Neutrophil (primary cell): ENCODE measurements around the gene GPR25.

Source experiments
- H3K27ac ChIP-seq: fragments of 200-600 bp; sonication (generic); 2 replicates; pipeline ENCODE4 v1.5.1; 2016; ENCODE audit warnings: mild to moderate bottlenecking, moderate library complexity
- H3K27me3 ChIP-seq: fragments of 200-600 bp; sonication (generic); 2 replicates; pipeline ENCODE4 v1.6.0; 2016; ENCODE audit warnings: mild to moderate bottlenecking
- H3K36me3 ChIP-seq: fragments of 200-600 bp; sonication (generic); 2 replicates; pipeline ENCODE4 v1.5.1; 2017
- H3K4me1 ChIP-seq, 2 experiments: fragments of 200-600 bp in 1 of 2; sonication (generic) in 1 of 2; 1 replicate in 1 of 2; 2 replicates in 1 of 2; pipeline versions ENCODE4 v1.5.1 to v1.6.1; 2013 to 2016; ENCODE audit warnings: low read depth in 1 of 2, low read length in 1 of 2, mild to moderate bottlenecking in 1 of 2, moderate library complexity in 1 of 2; ENCODE audit not compliant: control insufficient read depth in 1 of 2, insufficient read depth in 1 of 2
- H3K4me3 ChIP-seq, 2 experiments: fragments of 200-600 bp in 1 of 2; sonication (generic) in 1 of 2; 1 replicate in 1 of 2; 2 replicates in 1 of 2; pipeline ENCODE4 v1.5.1; 2013 to 2016; ENCODE audit warnings: low read depth in 1 of 2, low read length in 1 of 2, mild to moderate bottlenecking in 1 of 2, moderate library complexity in 1 of 2
- H3K9me3 ChIP-seq: fragments of 200-600 bp; sonication (generic); 2 replicates; pipeline ENCODE4 v1.5.1; 2016
- TF ChIP-seq, protein P1 (sequence below): fragments of 200-600 bp; sonication (generic); IDR thresholded peaks from 2 replicates; pipeline ENCODE4 v1.5.1; 2016; ENCODE audit warnings: antibody characterized with exemption

Gene GPR25

GRCh38 chr1:200921571-200922110 is 48.9 kb downstream of the GPR25 start:
- TF ChIP-seq, protein P1, sequence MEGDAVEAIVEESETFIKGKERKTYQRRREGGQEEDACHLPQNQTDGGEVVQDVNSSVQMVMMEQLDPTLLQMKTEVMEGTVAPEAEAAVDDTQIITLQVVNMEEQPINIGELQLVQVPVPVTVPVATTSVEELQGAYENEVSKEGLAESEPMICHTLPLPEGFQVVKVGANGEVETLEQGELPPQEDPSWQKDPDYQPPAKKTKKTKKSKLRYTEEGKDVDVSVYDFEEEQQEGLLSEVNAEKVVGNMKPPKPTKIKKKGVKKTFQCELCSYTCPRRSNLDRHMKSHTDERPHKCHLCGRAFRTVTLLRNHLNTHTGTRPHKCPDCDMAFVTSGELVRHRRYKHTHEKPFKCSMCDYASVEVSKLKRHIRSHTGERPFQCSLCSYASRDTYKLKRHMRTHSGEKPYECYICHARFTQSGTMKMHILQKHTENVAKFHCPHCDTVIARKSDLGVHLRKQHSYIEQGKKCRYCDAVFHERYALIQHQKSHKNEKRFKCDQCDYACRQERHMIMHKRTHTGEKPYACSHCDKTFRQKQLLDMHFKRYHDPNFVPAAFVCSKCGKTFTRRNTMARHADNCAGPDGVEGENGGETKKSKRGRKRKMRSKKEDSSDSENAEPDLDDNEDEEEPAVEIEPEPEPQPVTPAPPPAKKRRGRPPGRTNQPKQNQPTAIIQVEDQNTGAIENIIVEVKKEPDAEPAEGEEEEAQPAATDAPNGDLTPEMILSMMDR = no peak
- no peaks in the 10 kb centered on the region for H3K4me1 ChIP-seq
- H3K27ac ChIP-seq = no peak overlapping the region
- no peaks in the 10 kb centered on the region for H3K9me3 ChIP-seq
- H3K27me3 ChIP-seq = no peaks in the 10 kb centered on the region
- H3K4me3 ChIP-seq = no peak overlapping the region
- H3K36me3 ChIP-seq = no peaks in the 10 kb centered on the region

DNA sequence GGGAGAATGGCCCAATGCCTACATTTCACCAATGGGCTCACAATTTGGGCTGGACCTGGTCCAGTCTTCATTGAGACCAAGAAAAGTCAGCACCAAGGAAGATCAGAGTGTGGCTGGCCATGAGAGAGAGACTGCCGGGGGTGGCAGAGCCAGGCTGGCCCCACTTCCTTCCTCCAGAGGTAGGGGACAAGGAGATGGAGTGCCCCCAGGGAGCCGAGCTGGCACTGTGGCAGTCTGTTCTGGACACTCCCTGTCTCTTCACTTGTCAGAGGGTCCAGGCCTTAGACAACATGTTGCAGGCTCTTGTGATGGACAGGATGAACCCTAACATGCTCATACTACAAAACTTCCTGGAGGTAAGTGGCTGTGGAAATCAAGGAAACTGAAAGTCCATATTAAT is 49.6 kb downstream of the GPR25 start:
- Histone ChIP-seq H3K4me1 (no peaks in the 10 kb centered on the region), H3K27ac (no peak overlapping the region), H3K27me3 (no peaks in the 10 kb centered on the region), H3K9me3 (no peaks in the 10 kb centered on the region), H3K4me3 (no peak overlapping the region), H3K36me3 (no peaks in the 10 kb centered on the region)
- TF ChIP-seq, protein P1 = no peak

- TF ChIP-seq, protein P1 = no peak
- no peaks in the 10 kb centered on the region for H3K4me1 ChIP-seq
- no peaks in the 10 kb centered on the region for H3K9me3 ChIP-seq
- no peaks in the 10 kb centered on the region for H3K27me3 ChIP-seq
- H3K4me3 ChIP-seq = no peak overlapping the region
- no peaks in the 10 kb centered on the region for H3K36me3 ChIP-seq
- H3K27ac ChIP-seq = no peak overlapping the region
These were observed 50.8 kb downstream of the GPR25 start for GRCh38 chr1:200923601-200924000.
